OCI-LY7 (cell line): ENCODE data around the gene ZBTB21.

Experiments used
- EZH2phosphoT487 ChIP-seq: fragments of 200-600 bp; sonication (generic); IDR thresholded peaks from 2 replicates; pipeline ENCODE4 v1.6.1; 2018; ENCODE audit warnings: low read depth, borderline replicate concordance, mild to moderate bottlenecking, mixed run types, antibody characterized with exemption, low read length, moderate library complexity, mixed read lengths
- TF ChIP-seq, protein P1 (sequence below): fragments of 200-600 bp; sonication (generic); conservative IDR thresholded peaks from 2 replicates; pipeline ENCODE4 v1.5.1; 2014; ENCODE audit warnings: mild to moderate bottlenecking, antibody characterized with exemption, low read length, moderate library complexity, mixed read lengths

DNA sequence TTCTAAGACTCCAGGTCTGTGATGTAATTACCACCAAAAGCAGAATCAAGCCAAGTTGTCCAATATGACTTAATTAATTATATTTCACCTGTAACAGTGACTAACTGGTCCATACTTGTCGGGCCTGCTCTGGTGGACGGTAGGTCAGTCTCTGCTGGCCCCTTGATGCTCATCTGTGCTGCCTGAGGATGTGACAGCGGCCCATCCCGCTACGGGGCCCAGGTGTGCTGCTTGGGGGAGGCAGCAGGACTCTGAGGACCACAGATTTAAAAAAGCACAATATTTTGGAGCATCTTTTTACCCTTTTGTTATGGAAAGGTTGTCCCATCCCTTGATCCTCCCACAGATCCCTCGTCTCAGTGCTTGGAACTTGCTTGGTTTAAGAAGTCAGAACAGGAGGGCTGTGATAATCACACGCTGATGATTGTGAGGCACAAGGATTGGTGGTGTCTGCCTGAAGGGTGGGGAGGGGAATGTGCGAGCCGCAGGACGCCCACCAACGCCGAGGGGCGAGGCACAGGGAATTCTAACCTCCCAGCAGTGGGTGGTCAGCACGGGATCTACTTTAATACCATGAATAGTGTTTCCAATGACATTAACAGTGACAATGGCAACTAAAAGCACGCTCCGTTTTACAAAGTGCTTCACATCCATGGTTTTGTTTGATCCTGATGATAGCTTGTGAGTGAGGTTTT, 33.2 kb upstream of the ZBTB21 start:
- TF ChIP-seq, protein P1, sequence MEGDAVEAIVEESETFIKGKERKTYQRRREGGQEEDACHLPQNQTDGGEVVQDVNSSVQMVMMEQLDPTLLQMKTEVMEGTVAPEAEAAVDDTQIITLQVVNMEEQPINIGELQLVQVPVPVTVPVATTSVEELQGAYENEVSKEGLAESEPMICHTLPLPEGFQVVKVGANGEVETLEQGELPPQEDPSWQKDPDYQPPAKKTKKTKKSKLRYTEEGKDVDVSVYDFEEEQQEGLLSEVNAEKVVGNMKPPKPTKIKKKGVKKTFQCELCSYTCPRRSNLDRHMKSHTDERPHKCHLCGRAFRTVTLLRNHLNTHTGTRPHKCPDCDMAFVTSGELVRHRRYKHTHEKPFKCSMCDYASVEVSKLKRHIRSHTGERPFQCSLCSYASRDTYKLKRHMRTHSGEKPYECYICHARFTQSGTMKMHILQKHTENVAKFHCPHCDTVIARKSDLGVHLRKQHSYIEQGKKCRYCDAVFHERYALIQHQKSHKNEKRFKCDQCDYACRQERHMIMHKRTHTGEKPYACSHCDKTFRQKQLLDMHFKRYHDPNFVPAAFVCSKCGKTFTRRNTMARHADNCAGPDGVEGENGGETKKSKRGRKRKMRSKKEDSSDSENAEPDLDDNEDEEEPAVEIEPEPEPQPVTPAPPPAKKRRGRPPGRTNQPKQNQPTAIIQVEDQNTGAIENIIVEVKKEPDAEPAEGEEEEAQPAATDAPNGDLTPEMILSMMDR, result no peak
- TF ChIP-seq EZH2phosphoT487, result no peak
